ENCODE results near the gene ACKR3. TPM values are rescaled to one million over a fixed set of nuclear protein-coding genes. Genes with fewer than 3 reads are reported as not detected.
A peak's percentile ranks its signal among the peaks of the same experiment; 100 is the strongest.

ACKR3 gene
- total RNA-seq, 4 donors from 2014 or later, result 6.3 to 49.5 (median 22.2) TPM

DNA sequence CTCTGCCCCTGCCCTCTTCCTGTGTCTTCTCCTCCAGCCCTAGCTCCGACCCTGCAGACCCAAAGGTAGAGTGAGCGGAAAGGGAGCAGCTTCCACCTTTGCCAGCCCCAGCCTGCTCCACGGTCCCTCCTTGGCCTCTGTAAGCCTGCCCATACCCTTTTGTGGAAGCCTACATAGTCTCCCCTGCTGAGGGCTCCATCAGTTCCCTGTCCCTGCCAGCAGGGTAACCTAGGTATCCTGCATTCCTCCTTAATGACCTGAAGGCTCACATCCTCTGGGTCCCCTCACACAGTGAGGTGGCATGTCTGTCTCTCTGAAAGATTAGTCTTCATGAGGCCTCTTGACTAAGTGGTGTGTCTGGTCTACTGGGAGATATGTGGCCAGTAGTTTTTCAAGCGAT, 20.5 kb upstream of the ACKR3 start:
- TF ChIP-seq POLR2A (IDR thresholded peaks at IDR 0.05), result no peak
- TF ChIP-seq, protein P1, sequence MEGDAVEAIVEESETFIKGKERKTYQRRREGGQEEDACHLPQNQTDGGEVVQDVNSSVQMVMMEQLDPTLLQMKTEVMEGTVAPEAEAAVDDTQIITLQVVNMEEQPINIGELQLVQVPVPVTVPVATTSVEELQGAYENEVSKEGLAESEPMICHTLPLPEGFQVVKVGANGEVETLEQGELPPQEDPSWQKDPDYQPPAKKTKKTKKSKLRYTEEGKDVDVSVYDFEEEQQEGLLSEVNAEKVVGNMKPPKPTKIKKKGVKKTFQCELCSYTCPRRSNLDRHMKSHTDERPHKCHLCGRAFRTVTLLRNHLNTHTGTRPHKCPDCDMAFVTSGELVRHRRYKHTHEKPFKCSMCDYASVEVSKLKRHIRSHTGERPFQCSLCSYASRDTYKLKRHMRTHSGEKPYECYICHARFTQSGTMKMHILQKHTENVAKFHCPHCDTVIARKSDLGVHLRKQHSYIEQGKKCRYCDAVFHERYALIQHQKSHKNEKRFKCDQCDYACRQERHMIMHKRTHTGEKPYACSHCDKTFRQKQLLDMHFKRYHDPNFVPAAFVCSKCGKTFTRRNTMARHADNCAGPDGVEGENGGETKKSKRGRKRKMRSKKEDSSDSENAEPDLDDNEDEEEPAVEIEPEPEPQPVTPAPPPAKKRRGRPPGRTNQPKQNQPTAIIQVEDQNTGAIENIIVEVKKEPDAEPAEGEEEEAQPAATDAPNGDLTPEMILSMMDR (IDR thresholded peaks at IDR 0.05), result no peak
- H3K27ac ChIP-seq, result peak overlapping the region in 1 of 4 donors; percentile 8
- no peak for DNase-seq

GRCh38 chr2:236550290-236550689, 19.3 kb upstream of the ACKR3 start:
- Histone ChIP-seq H3K4me3 (no peak overlapping the region), H3K4me1 (peaks cover 0 to 18% (median 7%) of the 10 kb centered on the region in 4 donors), H3K27me3 (no peaks in the 10 kb centered on the region), H3K27ac (peak overlapping the region in 1 of 4 donors; percentile 53), H3K36me3 (no peaks in the 10 kb centered on the region), H3K9me3 (no peaks in the 10 kb centered on the region)
- TF ChIP-seq, protein P1 (IDR thresholded peaks at IDR 0.05), result no peak
- no peak for TF ChIP-seq POLR2A (IDR thresholded peaks at IDR 0.05)
- no peak for DNase-seq

More for the DNA sequence above, 20.5 kb upstream of the ACKR3 start:
- H3K36me3 ChIP-seq, result no peaks in the 10 kb centered on the region
- H3K9me3 ChIP-seq, result no peaks in the 10 kb centered on the region
- H3K27me3 ChIP-seq, result no peaks in the 10 kb centered on the region
- H3K4me3 ChIP-seq, result no peak overlapping the region
- peaks cover 0 to 18% (median 10%) of the 10 kb centered on the region in 4 donors for H3K4me1 ChIP-seq

- Histone ChIP-seq H3K36me3 (no peaks in the 10 kb centered on the region), H3K27me3 (no peaks in the 10 kb centered on the region), H3K4me3 (no peak overlapping the region), H3K4me1 (peaks cover 0 to 18% (median 7%) of the 10 kb centered on the region in 4 donors), H3K27ac (peak overlapping the region in 1 of 4 donors; percentile 53), H3K9me3 (no peaks in the 10 kb centered on the region)
- DNase-seq, result peak in 2 of 3 donors; percentile 73 to 77
- TF ChIP-seq, protein P1 (IDR thresholded peaks at IDR 0.05), result no peak
- TF ChIP-seq POLR2A (IDR thresholded peaks at IDR 0.05), result no peak
Measured at GRCh38 chr2:236550701-236551465, 18.7 kb upstream of the ACKR3 start.

- no peaks in the 10 kb centered on the region for H3K36me3 ChIP-seq
- H3K27ac ChIP-seq, result peak overlapping the region in 1 of 4 donors; percentile 53
- H3K4me1 ChIP-seq, result peaks cover 0 to 11% (median 6%) of the 10 kb centered on the region in 4 donors
- no peaks in the 10 kb centered on the region for H3K9me3 ChIP-seq
- TF ChIP-seq POLR2A (IDR thresholded peaks at IDR 0.05), result no peak
- TF ChIP-seq, protein P1 (IDR thresholded peaks at IDR 0.05), result no peak
- H3K27me3 ChIP-seq, result no peaks in the 10 kb centered on the region
- no peak for DNase-seq
- H3K4me3 ChIP-seq, result no peak overlapping the region
Measured at GRCh38 chr2:236551471-236552211, 18.0 kb upstream of the ACKR3 start.

DNA sequence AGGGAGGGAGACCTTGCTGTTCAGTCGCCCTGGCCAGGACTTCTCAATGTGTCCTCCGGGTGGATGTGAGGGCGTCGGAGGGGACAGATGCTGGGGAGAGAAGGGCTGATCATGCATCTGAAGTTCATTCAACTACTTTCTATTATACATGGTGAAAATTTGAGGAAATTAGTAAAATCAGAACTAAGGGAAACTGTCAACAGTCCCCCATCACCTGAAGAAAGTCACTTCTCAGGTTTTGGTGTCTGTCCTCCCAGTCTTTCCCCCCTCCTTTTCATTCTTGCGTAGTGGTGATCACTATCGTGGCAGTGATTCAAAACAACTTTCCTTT, 17.4 kb upstream of the ACKR3 start:
- no peaks in the 10 kb centered on the region for H3K27me3 ChIP-seq
- DNase-seq, result no peak
- no peaks in the 10 kb centered on the region for H3K9me3 ChIP-seq
- no peak for TF ChIP-seq POLR2A (IDR thresholded peaks at IDR 0.05)
- TF ChIP-seq, protein P1 (IDR thresholded peaks at IDR 0.05), result no peak
- H3K36me3 ChIP-seq, result no peaks in the 10 kb centered on the region
- H3K4me3 ChIP-seq, result no peak overlapping the region
- peak overlapping the region in 1 of 4 donors; percentile 53 for H3K27ac ChIP-seq
- peaks cover 0 to 10% (median 4%) of the 10 kb centered on the region in 4 donors for H3K4me1 ChIP-seq
